ENCODE measurements around the gene NMUR2. TPM values are rescaled to one million over a fixed set of nuclear protein-coding genes. Genes with fewer than 3 reads are reported as not detected.

The NMUR2 gene
- total RNA-seq, 1 experiment from 2014 or later = not detected

- Histone ChIP-seq H3K27me3 (no peaks in the 10 kb centered on the region), H3K36me3 (no peaks in the 10 kb centered on the region), H3K4me3 (no peak overlapping the region), H3K4me1 (no peaks in the 10 kb centered on the region), H3K27ac (no peak overlapping the region), H3K9me3 (replicated peaks) (no peaks in the 10 kb centered on the region)
- no peak for DNase-seq
Observed at GRCh38 chr5:152388610-152389009, 16.5 kb downstream of the NMUR2 start.

GRCh38 chr5:152380415-152381123 lies 24.5 kb downstream of the NMUR2 start:
- Histone ChIP-seq H3K4me1 (no peaks in the 10 kb centered on the region), H3K9me3 (replicated peaks) (no peaks in the 10 kb centered on the region), H3K27ac (no peak overlapping the region), H3K4me3 (no peak overlapping the region), H3K36me3 (no peaks in the 10 kb centered on the region), H3K27me3 (no peaks in the 10 kb centered on the region)
- DNase-seq = no peak

- DNase-seq = no peak
- Histone ChIP-seq H3K4me1 (no peaks in the 10 kb centered on the region), H3K4me3 (no peak overlapping the region), H3K27me3 (no peaks in the 10 kb centered on the region), H3K27ac (no peak overlapping the region), H3K36me3 (no peaks in the 10 kb centered on the region), H3K9me3 (replicated peaks) (no peaks in the 10 kb centered on the region)
Observed at GRCh38 chr5:152379331-152379730, 25.7 kb downstream of the NMUR2 start.

GRCh38 chr5:152378730-152379129 lies 26.3 kb downstream of the NMUR2 start:
- no peaks in the 10 kb centered on the region for H3K27me3 ChIP-seq
- H3K4me3 ChIP-seq = no peak overlapping the region
- H3K27ac ChIP-seq = no peak overlapping the region
- H3K4me1 ChIP-seq = no peaks in the 10 kb centered on the region
- H3K36me3 ChIP-seq = no peaks in the 10 kb centered on the region
- no peak for DNase-seq
- H3K9me3 ChIP-seq (replicated peaks) = no peaks in the 10 kb centered on the region

GRCh38 chr5:152376886-152377285 lies 28.2 kb downstream of the NMUR2 start:
- Histone ChIP-seq H3K27ac (no peak overlapping the region), H3K27me3 (no peaks in the 10 kb centered on the region), H3K36me3 (no peaks in the 10 kb centered on the region), H3K4me1 (no peaks in the 10 kb centered on the region), H3K9me3 (replicated peaks) (no peaks in the 10 kb centered on the region), H3K4me3 (no peak overlapping the region)
- DNase-seq = no peak

- H3K9me3 ChIP-seq (replicated peaks) = no peaks in the 10 kb centered on the region
Observed at GRCh38 chr5:152374711-152375275, 30.3 kb downstream of the NMUR2 start.

GRCh38 chr5:152372875-152373274 lies 32.2 kb downstream of the NMUR2 start:
- no peaks in the 10 kb centered on the region for H3K36me3 ChIP-seq
- no peaks in the 10 kb centered on the region for H3K27me3 ChIP-seq
- H3K4me3 ChIP-seq = no peak overlapping the region
- no peak for DNase-seq
- no peak overlapping the region for H3K27ac ChIP-seq
- no peaks in the 10 kb centered on the region for H3K9me3 ChIP-seq (replicated peaks)
- H3K4me1 ChIP-seq = no peaks in the 10 kb centered on the region

More at GRCh38 chr5:152374711-152375275, 30.3 kb downstream of the NMUR2 start:
- no peaks in the 10 kb centered on the region for H3K27me3 ChIP-seq
- H3K27ac ChIP-seq = no peak overlapping the region
- no peak for DNase-seq
- no peaks in the 10 kb centered on the region for H3K36me3 ChIP-seq
- H3K4me1 ChIP-seq = no peaks in the 10 kb centered on the region
- H3K4me3 ChIP-seq = no peak overlapping the region

GRCh38 chr5:152369298-152369697 lies 35.8 kb downstream of the NMUR2 start:
- no peak overlapping the region for H3K4me3 ChIP-seq
- H3K4me1 ChIP-seq = no peaks in the 10 kb centered on the region
- H3K27ac ChIP-seq = no peak overlapping the region
- DNase-seq = no peak
- no peaks in the 10 kb centered on the region for H3K9me3 ChIP-seq (replicated peaks)
- no peaks in the 10 kb centered on the region for H3K27me3 ChIP-seq
- no peaks in the 10 kb centered on the region for H3K36me3 ChIP-seq

GRCh38 chr5:152367554-152367953 lies 37.5 kb downstream of the NMUR2 start:
- no peak for DNase-seq
- no peak overlapping the region for H3K4me3 ChIP-seq
- H3K4me1 ChIP-seq = no peaks in the 10 kb centered on the region
- H3K36me3 ChIP-seq = no peaks in the 10 kb centered on the region
- no peaks in the 10 kb centered on the region for H3K27me3 ChIP-seq
- no peak overlapping the region for H3K27ac ChIP-seq
- no peaks in the 10 kb centered on the region for H3K9me3 ChIP-seq (replicated peaks)

- Histone ChIP-seq H3K36me3 (no peaks in the 10 kb centered on the region), H3K4me1 (no peaks in the 10 kb centered on the region), H3K27me3 (no peaks in the 10 kb centered on the region), H3K4me3 (no peak overlapping the region), H3K9me3 (replicated peaks) (no peaks in the 10 kb centered on the region), H3K27ac (no peak overlapping the region)
- no peak for DNase-seq
Observed at GRCh38 chr5:152366716-152367115, 38.4 kb downstream of the NMUR2 start.

GRCh38 chr5:152364899-152365298 lies 40.2 kb downstream of the NMUR2 start:
- no peak for DNase-seq
- Histone ChIP-seq H3K4me3 (no peak overlapping the region), H3K27me3 (no peaks in the 10 kb centered on the region), H3K27ac (no peak overlapping the region), H3K9me3 (replicated peaks) (no peaks in the 10 kb centered on the region), H3K4me1 (no peaks in the 10 kb centered on the region), H3K36me3 (no peaks in the 10 kb centered on the region)

GRCh38 chr5:152364172-152364571 lies 40.9 kb downstream of the NMUR2 start:
- no peaks in the 10 kb centered on the region for H3K4me1 ChIP-seq
- H3K9me3 ChIP-seq (replicated peaks) = no peaks in the 10 kb centered on the region
- no peak for DNase-seq
- no peaks in the 10 kb centered on the region for H3K36me3 ChIP-seq
- no peak overlapping the region for H3K27ac ChIP-seq
- H3K4me3 ChIP-seq = no peak overlapping the region
- no peaks in the 10 kb centered on the region for H3K27me3 ChIP-seq

- Histone ChIP-seq H3K4me3 (no peak overlapping the region), H3K9me3 (replicated peaks) (no peaks in the 10 kb centered on the region), H3K36me3 (no peaks in the 10 kb centered on the region), H3K4me1 (no peaks in the 10 kb centered on the region), H3K27ac (no peak overlapping the region), H3K27me3 (no peaks in the 10 kb centered on the region)
- no peak for DNase-seq
Observed at GRCh38 chr5:152358861-152359568, 46.1 kb downstream of the NMUR2 start.

GRCh38 chr5:152356506-152356905 lies 48.6 kb downstream of the NMUR2 start:
- H3K4me3 ChIP-seq = no peak overlapping the region

GRCh38 chr5:152355061-152355460 lies 50.0 kb downstream of the NMUR2 start:
- Histone ChIP-seq H3K36me3 (no peaks in the 10 kb centered on the region), H3K4me1 (no peaks in the 10 kb centered on the region), H3K27ac (no peak overlapping the region), H3K9me3 (replicated peaks) (no peaks in the 10 kb centered on the region), H3K27me3 (no peaks in the 10 kb centered on the region), H3K4me3 (no peak overlapping the region)
- DNase-seq = no peak

More at GRCh38 chr5:152356506-152356905, 48.6 kb downstream of the NMUR2 start:
- H3K27me3 ChIP-seq = no peaks in the 10 kb centered on the region
- no peaks in the 10 kb centered on the region for H3K9me3 ChIP-seq (replicated peaks)
- no peak overlapping the region for H3K27ac ChIP-seq
- no peaks in the 10 kb centered on the region for H3K4me1 ChIP-seq
- no peak for DNase-seq
- H3K36me3 ChIP-seq = no peaks in the 10 kb centered on the region
